Measurements from ENCODE around the gene CUEDC2. TPM values are rescaled to one million over a fixed set of nuclear protein-coding genes. Genes with fewer than 3 reads are reported as not detected.
"Not testable (repeated sequence)": the region's sequence is repeated elsewhere in the genome, so short reads cannot be mapped to it uniquely, and the experiment has no call there.

CUEDC2 gene
- total RNA-seq, 1 donor from 2014 or later: 72.3 TPM

DNA sequence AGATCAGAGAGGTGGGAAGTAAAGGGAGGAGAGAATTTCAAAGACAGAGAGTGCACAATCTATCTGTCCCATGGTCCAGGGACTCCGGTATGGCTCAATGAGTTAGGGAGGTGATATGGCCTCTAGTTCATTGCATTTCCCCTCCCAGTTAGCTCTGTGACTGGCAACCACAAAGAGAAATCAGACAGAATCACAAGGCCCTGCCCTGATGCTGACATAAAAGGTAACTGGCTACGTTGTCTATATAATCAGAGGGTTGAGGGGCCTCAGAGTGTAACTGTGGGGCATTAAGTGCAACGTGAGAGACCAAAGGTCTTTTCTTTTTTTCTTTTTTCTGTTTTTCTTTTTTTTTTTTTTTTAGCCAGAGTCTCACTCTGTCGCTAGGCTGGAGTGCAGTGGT is 26.3 kb upstream of the CUEDC2 start:
- TF ChIP-seq, protein P1, sequence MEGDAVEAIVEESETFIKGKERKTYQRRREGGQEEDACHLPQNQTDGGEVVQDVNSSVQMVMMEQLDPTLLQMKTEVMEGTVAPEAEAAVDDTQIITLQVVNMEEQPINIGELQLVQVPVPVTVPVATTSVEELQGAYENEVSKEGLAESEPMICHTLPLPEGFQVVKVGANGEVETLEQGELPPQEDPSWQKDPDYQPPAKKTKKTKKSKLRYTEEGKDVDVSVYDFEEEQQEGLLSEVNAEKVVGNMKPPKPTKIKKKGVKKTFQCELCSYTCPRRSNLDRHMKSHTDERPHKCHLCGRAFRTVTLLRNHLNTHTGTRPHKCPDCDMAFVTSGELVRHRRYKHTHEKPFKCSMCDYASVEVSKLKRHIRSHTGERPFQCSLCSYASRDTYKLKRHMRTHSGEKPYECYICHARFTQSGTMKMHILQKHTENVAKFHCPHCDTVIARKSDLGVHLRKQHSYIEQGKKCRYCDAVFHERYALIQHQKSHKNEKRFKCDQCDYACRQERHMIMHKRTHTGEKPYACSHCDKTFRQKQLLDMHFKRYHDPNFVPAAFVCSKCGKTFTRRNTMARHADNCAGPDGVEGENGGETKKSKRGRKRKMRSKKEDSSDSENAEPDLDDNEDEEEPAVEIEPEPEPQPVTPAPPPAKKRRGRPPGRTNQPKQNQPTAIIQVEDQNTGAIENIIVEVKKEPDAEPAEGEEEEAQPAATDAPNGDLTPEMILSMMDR (IDR thresholded peaks at IDR 0.05; ENCODE audit: borderline replicate concordance): no peak
- Histone ChIP-seq H3K27me3 (ENCODE audit: low read depth) (no peaks in the 10 kb centered on the region), H3K27ac (replicated peaks) (no peak overlapping the region), H3K36me3 (no peaks in the 10 kb centered on the region), H3K4me1 (peaks cover 30% of the 10 kb centered on the region), H3K9me3 (replicated peaks) (no peaks in the 10 kb centered on the region), H3K4me3 (no peak overlapping the region)
- intact Hi-C loops (cut with micrococcal nuclease): no loop called here
- DNase-seq: no peak

DNA sequence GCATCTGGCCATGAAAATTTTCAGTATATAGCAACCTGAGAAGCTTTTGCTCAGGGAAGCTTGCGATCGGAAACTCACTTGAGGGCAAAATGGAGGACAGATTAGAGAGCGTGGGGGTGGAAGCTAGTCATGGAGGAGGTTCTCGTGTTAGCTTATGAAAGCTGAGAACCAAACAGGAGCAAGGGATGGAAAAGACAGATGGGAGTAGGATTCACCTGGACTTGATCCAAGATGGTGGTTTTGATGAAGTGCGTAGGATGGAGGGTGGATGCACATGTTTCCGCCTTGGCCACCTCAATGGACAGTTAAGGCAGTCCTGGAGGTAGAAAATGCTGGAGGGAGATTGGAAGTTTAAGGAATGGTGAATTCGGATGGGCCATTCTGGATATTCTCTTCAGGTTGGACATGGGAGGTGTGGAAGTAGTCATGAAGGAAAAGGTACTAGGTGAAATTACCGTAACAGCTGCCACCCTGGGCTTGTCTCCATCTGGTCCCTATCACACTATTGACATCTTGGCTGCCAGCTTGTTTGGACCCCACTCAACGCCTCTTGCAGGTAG is 25.3 kb upstream of the CUEDC2 start:
- intact Hi-C loops (cut with micrococcal nuclease): no loop called here
- no peak overlapping the region for H3K4me3 ChIP-seq
- peaks cover 23% of the 10 kb centered on the region for H3K4me1 ChIP-seq

DNA sequence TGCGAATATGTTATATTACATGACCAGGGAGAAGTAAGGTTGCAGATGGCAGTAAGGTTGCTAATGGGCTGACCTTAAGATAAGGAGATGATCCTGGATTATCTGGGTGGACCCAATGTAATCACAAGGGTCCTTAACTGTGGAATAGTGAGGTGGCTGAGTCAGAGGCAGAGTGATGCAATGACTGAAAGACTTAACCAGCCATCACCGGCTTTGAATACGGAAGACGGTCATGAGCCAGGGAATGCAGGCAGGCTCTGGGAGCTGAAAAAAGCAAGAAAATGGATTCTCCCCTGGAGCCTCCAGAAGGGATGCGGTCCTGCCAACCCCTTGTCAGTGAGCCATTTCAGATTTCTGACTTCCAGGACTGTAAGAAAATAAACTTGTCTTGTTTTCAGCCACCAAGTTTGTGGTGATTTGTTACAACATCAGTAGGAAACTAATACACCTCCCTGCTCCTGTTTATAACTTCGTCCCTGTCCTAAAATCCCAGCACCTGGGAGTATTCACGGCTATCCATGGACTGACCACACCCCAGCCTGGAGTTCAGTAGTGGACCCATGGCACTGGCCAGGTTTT is 23.6 kb upstream of the CUEDC2 start:
- H3K9me3 ChIP-seq (replicated peaks): no peaks in the 10 kb centered on the region
- H3K36me3 ChIP-seq: no peaks in the 10 kb centered on the region
- DNase-seq: no peak
- H3K27ac ChIP-seq (replicated peaks): no peak overlapping the region
- intact Hi-C loops (cut with micrococcal nuclease): no loop called here
- H3K4me3 ChIP-seq: no peak overlapping the region
- no peaks in the 10 kb centered on the region for H3K27me3 ChIP-seq (ENCODE audit: low read depth)
- TF ChIP-seq, protein P1 (IDR thresholded peaks at IDR 0.05; ENCODE audit: borderline replicate concordance): no peak
- H3K4me1 ChIP-seq: peaks cover 17% of the 10 kb centered on the region

More for the DNA sequence above, 25.3 kb upstream of the CUEDC2 start:
- DNase-seq: no peak
- TF ChIP-seq, protein P1 (IDR thresholded peaks at IDR 0.05; ENCODE audit: borderline replicate concordance): no peak
- Histone ChIP-seq H3K9me3 (replicated peaks) (no peaks in the 10 kb centered on the region), H3K27ac (replicated peaks) (no peak overlapping the region), H3K36me3 (no peaks in the 10 kb centered on the region), H3K27me3 (ENCODE audit: low read depth) (no peaks in the 10 kb centered on the region)

DNA sequence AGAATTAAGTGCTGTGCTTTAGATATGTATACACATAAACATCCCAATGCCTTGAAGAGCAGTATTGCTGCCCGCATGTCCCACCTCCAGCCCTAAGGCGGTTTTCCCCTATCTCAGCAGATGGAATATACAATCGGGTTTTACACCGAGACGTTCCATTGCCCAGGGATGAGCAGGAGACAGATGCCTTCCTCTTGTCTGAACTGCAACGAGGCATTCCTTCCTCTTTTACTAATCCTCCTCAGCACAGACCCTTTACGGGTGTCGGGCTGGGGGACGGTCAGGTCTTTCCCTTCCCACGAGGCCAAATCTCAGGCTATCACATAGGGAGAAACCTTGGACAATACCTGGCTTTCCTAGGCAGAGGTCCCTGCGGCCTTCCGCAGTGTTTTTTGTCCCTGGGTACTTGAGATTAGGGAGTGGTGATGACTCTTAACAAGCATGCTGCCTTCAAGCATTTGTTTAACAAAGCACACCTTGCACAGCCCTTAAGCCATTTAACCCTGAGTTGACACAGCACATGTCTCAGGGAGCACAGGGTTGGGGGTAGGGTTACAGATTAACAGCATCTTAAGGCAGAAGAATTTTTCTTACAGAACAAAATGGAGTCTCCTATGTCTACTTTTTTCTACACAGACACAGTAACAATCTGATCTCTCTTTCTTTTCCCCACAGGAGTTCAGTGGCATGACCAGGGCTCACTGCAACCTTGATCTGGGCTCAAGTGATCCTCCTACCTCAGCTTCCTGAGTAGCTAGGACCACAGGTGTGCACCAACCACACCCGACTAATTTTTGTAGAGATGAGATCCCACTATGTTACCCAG is 22.5 kb upstream of the CUEDC2 start:
- H3K27ac ChIP-seq (replicated peaks); H3K27me3 ChIP-seq (ENCODE audit: low read depth); intact Hi-C loops (cut with micrococcal nuclease); H3K9me3 ChIP-seq (replicated peaks); H3K4me3 ChIP-seq; DNase-seq; H3K36me3 ChIP-seq: not testable (repeated sequence)
- peaks cover 21% of the 10 kb centered on the region for H3K4me1 ChIP-seq

DNA sequence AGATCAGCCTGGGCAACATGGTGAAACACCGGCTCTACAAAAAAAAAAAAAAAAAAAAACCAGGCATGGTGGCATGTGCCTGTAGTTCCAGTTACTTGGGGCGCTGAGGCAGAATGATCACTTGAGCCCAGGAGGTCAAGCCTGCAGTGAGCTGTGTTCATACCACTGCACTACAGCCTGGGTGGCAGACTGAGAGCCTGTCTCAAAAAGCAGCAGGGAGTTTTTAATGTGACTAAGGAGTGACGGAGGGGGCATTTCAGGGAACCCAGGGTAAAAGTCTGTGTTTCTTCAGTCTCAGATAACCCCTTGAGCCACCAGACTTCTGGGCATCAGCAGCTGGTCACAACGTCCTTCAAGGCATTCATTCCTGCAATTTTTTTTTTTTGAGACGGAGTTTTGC is 21.1 kb upstream of the CUEDC2 start:
- H3K4me1 ChIP-seq: peaks cover 28% of the 10 kb centered on the region
- H3K9me3 ChIP-seq (replicated peaks): no peaks in the 10 kb centered on the region
- intact Hi-C loops (cut with micrococcal nuclease): no loop called here

More for the DNA sequence above, 21.1 kb upstream of the CUEDC2 start:
- Histone ChIP-seq H3K27me3 (ENCODE audit: low read depth) (no peaks in the 10 kb centered on the region), H3K27ac (replicated peaks) (peak overlapping the region; percentile 46), H3K36me3 (no peaks in the 10 kb centered on the region), H3K4me3 (no peak overlapping the region)
- TF ChIP-seq, protein P1 (IDR thresholded peaks at IDR 0.05; ENCODE audit: borderline replicate concordance): no peak
- DNase-seq: no peak

All from left ventricle myocardium inferior (tissue), 1 donor.